GM20431 (cell line): Measurements from ENCODE around the gene GPR157.
"Not testable (repeated sequence)": the region's sequence is repeated elsewhere in the genome, so short reads cannot be mapped to it uniquely, and the experiment has no call there.

Experiments used
- in situ Hi-C: fragments of 300-500 bp; cut with MseI, MboI; formaldehyde crosslinking; loops from one replicate; pipeline ENCODE4 v1.15.0; 2020; ENCODE audit warnings: low sequenced_read_pairs; ENCODE audit not compliant: unreplicated experiment

GPR157 gene

DNA sequence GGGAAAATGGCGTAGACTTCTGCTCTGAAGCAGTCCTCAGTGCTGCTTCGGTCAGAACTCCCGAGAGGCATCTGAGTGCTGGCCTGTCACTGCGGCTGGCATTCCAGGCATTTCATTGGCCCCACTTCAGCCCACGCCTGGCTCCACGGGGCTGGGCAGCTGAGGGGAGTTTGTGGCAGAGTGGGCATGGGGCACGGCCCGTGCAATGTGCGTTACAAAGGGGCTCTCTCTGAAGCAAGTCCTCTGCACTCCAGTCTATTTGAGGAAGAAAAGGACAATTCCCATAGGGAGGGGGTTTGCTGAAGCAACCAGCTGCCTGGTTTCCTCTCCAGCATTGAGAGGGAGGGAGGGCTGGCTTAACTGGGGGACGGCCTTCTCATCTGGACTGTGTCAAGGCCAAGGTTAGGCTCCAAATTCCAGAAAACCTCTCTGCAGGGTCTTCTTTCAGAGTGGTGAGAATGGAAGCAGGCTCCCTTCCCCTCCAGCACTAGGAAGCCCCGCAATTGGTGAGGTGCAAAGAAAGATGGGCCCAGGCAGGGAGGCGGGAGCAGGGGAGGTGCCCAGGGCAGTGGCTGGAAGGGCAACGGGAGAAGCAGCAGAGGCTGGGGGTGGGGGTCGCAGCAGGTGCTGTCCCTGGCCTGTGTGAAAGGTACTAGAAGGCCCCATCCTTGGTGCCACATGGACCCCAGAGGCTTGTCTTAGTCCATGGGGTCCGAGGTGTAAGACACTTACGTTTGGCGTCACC is 21.1 kb upstream of the GPR157 start:
- in situ Hi-C loops: no loop called here

GRCh38 chr1:9149151-9149550 is 20.2 kb upstream of the GPR157 start:
- in situ Hi-C loops: no loop called here

GRCh38 chr1:9146156-9146555 is 17.3 kb upstream of the GPR157 start:
- in situ Hi-C loops: no loop called here

GRCh38 chr1:9145714-9146113 is 16.8 kb upstream of the GPR157 start:
- in situ Hi-C loops: no loop called here

GRCh38 chr1:9145021-9145668 is 16.2 kb upstream of the GPR157 start:
- in situ Hi-C loops: no loop called here

DNA sequence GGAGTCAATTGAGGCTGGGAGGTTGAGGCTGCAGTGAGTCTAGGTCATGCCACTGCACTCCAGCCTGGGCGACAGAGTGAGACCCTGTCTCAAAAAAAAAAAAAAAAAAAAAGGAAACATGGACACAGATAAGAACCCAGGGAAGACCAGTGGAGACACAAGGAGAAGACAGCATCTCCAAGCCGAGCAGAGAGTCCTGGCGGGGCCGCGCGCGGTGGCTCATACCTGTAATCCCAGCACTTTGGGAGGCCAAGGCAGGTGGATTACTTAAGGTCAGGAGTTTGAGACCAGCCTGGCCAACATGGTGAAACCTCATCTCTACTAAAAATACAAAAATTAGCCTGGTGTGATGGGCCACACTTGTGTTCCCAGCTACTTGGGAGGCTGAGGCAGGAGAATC is 15.6 kb upstream of the GPR157 start:
- in situ Hi-C loops: not testable (repeated sequence)

DNA sequence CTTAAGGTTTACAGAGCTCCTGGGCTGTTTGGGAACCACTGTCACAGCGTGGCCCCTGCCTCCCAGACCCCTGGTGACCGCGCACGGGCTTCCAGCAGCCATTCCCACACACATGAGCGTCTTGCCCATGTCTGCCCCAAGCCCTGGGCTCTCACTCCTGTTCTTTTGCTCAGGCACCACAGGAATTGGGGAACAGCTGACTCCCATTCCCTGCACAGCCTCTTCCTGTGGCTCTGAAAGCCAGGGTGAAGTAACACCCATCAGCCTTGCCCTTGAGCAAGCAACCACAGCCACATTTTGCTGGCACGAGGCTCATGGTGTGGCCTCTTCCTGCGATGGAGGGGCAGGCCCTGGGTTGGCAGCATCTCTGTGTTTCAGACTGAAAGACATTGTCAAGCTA is 14.3 kb upstream of the GPR157 start:
- in situ Hi-C loops: no loop called here

DNA sequence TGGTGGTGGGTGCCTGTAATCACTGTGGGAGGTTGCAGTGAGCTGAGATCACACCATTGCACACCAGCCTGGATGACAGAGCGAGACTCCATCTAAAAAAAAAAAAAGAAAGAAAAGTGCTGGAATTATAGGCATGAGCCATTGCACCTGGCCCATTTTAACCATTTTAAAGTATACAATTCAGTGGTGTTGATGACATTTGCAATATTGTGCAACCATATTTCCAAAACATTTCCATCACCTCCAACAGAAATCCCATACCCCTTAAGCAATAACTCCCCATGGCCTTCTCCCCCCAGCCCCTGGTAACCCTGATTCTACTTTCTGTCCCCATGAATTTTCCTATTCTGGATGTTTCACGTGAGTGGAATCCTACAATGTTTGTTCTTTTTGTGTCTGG is 11.0 kb upstream of the GPR157 start:
- in situ Hi-C loops: no loop called here

DNA sequence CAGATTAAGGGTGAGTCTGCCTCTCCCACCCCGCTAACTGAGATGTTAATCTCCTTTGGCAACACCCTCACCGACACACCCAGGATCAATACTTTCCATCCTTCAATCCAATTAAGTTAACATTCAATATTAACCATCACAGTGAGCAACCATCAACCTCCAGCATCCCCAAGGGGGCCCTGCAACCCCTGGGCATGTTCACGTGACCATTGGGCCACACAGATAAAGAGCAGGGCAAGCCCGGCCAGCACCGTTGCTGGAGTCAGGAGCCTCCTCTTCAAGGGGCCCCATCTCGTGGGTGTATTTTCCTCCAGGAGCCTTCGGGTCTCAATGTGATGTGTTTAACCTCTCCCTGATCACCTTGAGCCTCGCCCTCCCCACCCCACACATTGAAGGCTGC is 8.0 kb upstream of the GPR157 start:
- in situ Hi-C loops: no loop called here

DNA sequence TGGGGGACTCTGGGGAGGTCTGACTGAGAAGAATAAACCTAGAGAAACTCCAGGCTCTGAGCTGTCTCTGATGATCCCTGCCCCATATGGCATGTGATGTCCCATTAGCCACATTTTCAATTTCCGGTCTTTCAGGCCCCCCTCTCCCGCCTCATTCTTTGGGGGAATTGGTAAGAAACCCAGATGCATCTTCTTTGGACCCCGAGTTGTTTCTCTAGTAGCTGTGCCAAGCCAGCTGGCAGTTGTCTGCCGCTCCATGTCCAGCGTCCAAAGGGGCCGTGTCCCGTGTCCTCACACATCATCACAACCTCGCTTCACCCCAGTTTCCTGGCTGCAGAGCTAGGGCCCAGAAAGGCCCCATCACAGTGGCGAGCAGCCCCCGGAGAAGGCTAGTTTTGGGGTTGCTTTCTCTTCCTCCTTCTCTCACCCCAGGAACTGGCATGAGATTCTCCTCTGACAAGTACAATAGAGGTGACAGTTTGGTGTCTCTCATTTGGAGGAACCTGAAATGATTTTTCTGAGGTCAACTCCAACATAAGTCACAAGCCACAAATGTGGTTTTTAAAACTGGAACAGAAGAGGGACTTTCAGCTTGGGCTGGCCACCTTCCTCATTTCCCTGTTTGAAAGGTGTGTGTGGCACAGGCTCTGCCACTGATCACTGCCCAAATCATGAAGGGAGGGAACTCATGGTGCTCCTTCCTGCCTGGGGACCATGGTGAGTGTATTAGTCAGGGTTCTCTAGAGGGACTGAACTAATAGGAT is 6.4 kb upstream of the GPR157 start:
- in situ Hi-C loops: no loop called here

DNA sequence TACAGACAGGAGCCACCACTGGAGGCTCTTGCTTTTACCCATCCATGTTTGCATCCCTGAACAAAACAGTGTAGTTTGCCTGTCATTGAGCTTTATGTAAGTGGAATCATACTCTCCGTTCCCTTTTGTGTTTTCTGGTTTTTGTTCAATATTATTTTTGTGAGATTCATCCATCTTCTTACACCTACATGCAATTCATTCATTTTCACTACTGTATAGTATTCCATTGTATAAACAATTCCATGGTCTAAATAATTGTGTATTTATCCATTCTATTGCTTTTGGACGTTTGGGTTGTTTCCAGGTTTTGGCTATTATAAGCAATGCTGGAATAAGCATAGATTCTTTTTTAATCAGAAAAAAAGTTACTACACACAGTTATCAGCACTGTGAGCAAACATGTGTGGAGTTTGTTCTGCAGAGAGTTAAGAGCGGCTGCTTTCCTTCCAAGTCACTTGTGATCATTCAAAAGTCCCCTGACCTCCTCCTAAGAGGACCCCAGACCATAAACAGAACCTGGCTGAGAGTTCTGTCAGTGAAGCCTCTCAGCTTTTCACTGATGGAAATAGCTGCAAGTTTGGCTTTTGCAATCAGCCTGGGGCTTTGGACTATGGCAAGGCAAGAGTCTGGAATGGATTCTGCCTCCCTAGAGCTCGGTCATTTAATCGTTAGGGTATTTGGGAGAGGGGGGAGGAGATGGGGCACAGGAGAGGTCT is 5.1 kb upstream of the GPR157 start:
- in situ Hi-C loops: no loop called here

- in situ Hi-C loops: no loop called here
Measured at GRCh38 chr1:9129266-9130041, 552 bp upstream of the GPR157 start.

DNA sequence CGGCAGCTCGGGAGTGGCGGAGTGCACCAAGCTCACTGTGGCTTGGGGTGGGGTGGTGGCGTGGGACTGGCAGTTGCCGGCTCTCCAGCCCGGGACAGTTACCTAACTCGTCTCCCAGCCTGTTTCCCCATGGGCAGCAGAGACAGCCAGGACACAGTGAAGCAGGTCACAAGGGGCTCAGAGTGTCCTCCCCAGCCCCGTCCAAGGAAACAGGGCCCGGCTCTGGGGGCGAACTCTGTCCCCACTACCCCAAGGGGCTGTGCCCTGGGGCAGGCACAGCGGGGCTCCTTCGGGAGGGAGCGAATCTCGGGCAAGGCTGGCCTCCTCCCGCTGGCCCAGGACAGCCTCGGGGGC is 759 bp downstream of the GPR157 start:
- in situ Hi-C loops: no loop called here

GRCh38 chr1:9127395-9128165 is 1.3 kb downstream of the GPR157 start:
- in situ Hi-C loops: no loop called here

- in situ Hi-C loops: no loop called here
Measured at GRCh38 chr1:9126511-9126910, 2.4 kb downstream of the GPR157 start.

DNA sequence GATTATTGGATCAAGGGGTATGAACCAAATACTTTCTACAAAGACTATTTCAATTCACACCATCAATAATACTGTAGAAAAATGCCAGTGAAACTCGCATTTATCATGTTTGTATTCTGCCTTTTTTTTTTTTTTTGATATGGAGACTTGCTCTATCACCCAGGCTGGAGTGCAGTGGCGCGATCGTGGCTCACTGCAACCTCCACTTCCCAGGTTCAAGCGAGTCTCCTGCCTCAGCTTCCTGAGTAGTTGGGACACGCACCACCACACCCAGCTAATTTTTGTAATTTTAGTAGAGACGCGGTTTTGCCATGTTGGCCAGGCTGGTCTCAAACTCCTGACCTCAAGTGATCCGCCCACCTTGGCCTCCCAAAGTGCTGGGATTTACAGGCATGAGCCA is 3.1 kb downstream of the GPR157 start:
- in situ Hi-C loops: not testable (repeated sequence)

DNA sequence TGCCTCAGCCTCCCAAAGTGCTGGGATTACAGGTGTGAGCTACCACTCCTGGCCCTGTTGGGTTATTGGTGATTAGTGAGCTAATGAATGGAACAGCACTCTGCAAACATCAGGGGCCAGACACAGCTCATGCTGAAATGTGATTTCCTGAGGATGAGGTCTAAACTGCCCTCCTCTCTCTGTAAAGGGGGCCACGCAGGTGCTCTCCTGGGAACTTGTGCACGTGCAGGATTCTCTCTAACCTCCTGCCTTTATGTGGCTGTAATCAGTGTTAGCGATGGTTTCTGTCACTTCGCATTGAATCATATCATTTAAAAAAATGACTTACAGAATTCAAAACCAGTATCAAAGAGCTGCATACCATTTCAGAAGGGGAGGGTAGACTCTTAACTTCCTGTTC is 3.6 kb downstream of the GPR157 start:
- in situ Hi-C loops: no loop called here

DNA sequence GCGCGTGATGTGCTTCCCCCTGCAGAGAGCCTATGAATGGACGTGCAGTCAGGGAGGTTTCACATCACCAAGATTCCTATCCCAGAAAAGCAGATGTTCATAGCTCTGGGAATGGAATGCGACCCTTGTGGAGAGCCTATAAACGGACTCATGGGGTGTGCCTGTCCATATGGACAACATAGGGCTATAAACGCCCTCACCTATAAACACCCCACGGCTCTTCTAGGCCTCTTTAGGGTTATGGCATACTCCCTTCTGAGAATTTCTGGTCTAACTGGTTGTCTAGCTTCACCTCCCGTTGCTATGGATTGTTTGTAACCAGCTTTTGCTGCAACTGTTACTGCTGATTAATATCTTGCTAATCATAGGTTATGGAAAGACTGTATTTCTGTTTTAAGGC is 4.5 kb downstream of the GPR157 start:
- in situ Hi-C loops: loop anchor here (25.0 kb wide), 1 partner anchor 338 kb away; no protein-coding TSS in a partner anchor

- in situ Hi-C loops: loop anchor here (25.0 kb wide), 1 partner anchor 339 kb away; no protein-coding TSS in a partner anchor
Measured at GRCh38 chr1:9123665-9124064, 5.2 kb downstream of the GPR157 start.
